ENCODE data around the gene LYRM7.

DNA sequence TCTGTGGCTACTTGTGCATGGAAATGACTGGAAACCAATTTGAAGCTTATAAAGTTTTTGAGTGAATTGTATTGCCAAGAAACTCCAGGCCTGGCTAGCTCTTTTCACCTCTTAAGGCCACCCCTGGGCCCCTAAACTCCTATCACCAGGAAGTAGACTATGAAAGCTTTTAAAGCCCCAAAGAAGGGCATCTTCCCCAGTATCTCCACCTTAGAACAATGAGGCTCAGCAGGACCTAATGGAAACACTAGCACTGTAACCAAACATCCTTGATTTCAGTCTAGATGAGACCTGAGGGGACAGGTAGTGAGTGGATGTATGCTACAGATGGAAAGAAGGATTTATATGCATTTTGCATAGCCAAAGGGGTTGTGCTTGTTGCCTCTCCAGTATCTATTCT is 25.0 kb downstream of the LYRM7 start:
- TF ChIP-seq ZNF274 (IDR thresholded peaks at IDR 0.05; ENCODE audit: low read depth, low read length): no peak
- TF ChIP-seq YY1 (IDR thresholded peaks at IDR 0.05; ENCODE audit: insufficient read depth, insufficient read length): no peak

Data from NT2/D1 (cell line).